Body of pancreas (tissue), 4 donors: ENCODE results near the gene DIS3L2. TPM values are rescaled to one million over a fixed set of nuclear protein-coding genes. Genes with fewer than 3 reads are reported as not detected.

Experiments used
- ATAC-seq: fragments of 150-250 bp; one replicate; pipeline ENCODE4 v1.9.1; 2016
- DNase-seq, 4 donors: peaks; one replicate each; pipeline ENCODE4 v3.0.0-alpha.2; 2019
- H3K27ac ChIP-seq, 4 donors: fragments of 200-600 bp; sonication (generic); 1 replicate in 3 of 4; 2 replicates in 1 of 4; pipeline versions ENCODE4 v1.5.1 to v1.6.1; 2016 to 2019; ENCODE audit warnings: mild to moderate bottlenecking in 1 of 4, mixed read lengths in 1 of 4, moderate library complexity in 1 of 4
- H3K27me3 ChIP-seq, 2 donors: fragments of 200-600 bp; sonication (generic); one replicate each; pipeline ENCODE4 v1.6.0; 2016; ENCODE audit warnings: mild to moderate bottlenecking in 1 of 2
- H3K36me3 ChIP-seq, 2 donors: fragments of 200-600 bp; sonication (generic); replicated peaks in 1 of 2; 2 replicates each; pipeline ENCODE4 v1.5.1; 2016; ENCODE audit warnings: low read depth in 2 of 2; ENCODE audit not compliant: insufficient read depth in 1 of 2
- H3K4me1 ChIP-seq: fragments of 200-600 bp; sonication (generic); one replicate; pipeline ENCODE4 v1.6.0; 2016
- H3K4me3 ChIP-seq, 2 donors: fragments of 200-600 bp; sonication (generic); 1 replicate in 1 of 2; 2 replicates in 1 of 2; pipeline ENCODE4 v1.5.1; 2016 to 2019
- H3K9me3 ChIP-seq, 3 donors: fragments of 200-600 bp; sonication (generic); 1 replicate in 2 of 3; 2 replicates in 1 of 3; pipeline ENCODE4 v1.5.1; 2016
- POLR2A ChIP-seq, 3 donors: fragments of 450-650 bp; IDR thresholded peaks; one replicate each; pipeline ENCODE4 v1.6.1; 2016; ENCODE audit warnings: antibody characterized with exemption in 3 of 3, mild to moderate bottlenecking in 2 of 3
- WGBS, 2 donors: methylation state at CpG; one replicate each; pipeline ENCODE4 v1.1.5; 2017; 5-methylcytosine and 5-hydroxymethylcytosine counted together
- intact Hi-C: fragments of 100-400 bp; cut with DNase I; formaldehyde crosslinking; loops from one replicate; pipeline ENCODE4 v1.15.1; 2023
- total RNA-seq, 2 donors: library from RNA; depleted of rRNA; stranded (reverse); fragments of >200 nt; gene quantifications; one replicate each; pipeline ENCODE4 v1.1.0, GENCODE V29; 2016
- TF ChIP-seq, protein P1 (sequence below), 7 experiments: fragments of 450-650 bp in 4 of 7; fragments of 200-600 bp in 3 of 7; sonication (generic) in 3 of 7; IDR thresholded peaks; one replicate each; pipeline ENCODE4 v1.5.1; 2016 to 2019; ENCODE audit warnings: antibody characterized with exemption in 7 of 7

DIS3L2 gene
- total RNA-seq, 2 donors from 2014 or later: 27.8 to 113 TPM

DNA sequence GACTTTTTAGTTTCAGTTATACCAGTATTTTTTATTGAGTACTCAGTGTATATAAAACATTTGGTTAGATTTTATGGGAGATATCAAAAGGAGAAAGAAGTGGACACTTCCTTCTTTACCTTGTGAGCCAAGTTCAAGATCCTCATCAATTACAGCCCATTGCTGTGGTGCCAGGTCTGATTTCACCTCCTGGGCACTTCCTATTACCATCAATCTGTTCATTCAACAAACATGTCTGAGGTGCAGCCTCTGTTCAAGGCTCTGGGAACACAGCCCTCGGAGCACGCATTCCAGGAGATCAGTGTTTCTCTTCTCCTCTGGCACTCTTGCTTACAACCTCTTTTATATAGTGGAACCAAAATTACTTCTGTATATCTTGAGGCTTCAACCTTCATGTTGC is 245.7 kb downstream of the DIS3L2 start:
- no peak overlapping the region for H3K27ac ChIP-seq
- H3K9me3 ChIP-seq: no peaks in the 10 kb centered on the region
- no peak overlapping the region for H3K4me3 ChIP-seq
- WGBS, 2 donors: 50 to 61% methylated on average over 2 of the region's 2 CpGs
- intact Hi-C loops: no loop called here
- H3K36me3 ChIP-seq: peaks cover 0 to 3% of the 10 kb centered on the region in 2 donors
- DNase-seq (peak in 1 of 4 donors; percentile 7), ATAC-seq (peak; percentile 68)
- H3K27me3 ChIP-seq: no peaks in the 10 kb centered on the region
- no peaks in the 10 kb centered on the region for H3K4me1 ChIP-seq
- no peak for TF ChIP-seq POLR2A (IDR thresholded peaks at IDR 0.05)
- TF ChIP-seq, protein P1, sequence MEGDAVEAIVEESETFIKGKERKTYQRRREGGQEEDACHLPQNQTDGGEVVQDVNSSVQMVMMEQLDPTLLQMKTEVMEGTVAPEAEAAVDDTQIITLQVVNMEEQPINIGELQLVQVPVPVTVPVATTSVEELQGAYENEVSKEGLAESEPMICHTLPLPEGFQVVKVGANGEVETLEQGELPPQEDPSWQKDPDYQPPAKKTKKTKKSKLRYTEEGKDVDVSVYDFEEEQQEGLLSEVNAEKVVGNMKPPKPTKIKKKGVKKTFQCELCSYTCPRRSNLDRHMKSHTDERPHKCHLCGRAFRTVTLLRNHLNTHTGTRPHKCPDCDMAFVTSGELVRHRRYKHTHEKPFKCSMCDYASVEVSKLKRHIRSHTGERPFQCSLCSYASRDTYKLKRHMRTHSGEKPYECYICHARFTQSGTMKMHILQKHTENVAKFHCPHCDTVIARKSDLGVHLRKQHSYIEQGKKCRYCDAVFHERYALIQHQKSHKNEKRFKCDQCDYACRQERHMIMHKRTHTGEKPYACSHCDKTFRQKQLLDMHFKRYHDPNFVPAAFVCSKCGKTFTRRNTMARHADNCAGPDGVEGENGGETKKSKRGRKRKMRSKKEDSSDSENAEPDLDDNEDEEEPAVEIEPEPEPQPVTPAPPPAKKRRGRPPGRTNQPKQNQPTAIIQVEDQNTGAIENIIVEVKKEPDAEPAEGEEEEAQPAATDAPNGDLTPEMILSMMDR (IDR thresholded peaks at IDR 0.05): no peak

DNA sequence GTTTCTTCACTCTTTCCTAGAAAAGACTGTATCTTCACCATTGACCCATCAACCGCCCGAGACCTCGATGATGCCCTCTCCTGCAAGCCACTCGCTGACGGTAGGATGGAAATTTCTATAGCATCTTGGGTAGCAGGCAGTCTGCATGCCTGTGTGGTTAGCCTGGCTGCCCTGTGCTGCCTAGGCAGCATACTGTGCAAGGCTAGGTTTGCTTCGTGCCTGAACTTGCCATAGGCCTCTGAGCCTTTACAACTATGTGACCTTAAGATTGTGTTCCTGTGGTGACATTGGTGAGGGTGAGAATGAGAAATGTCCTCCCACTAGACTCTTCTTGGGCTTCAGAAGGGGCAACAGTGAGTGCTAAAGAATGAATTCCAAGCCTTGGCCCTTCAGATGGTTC is 248.8 kb downstream of the DIS3L2 start:
- Histone ChIP-seq H3K4me3 (no peak overlapping the region), H3K36me3 (peaks cover 0 to 3% of the 10 kb centered on the region in 2 donors), H3K9me3 (no peaks in the 10 kb centered on the region), H3K27ac (no peak overlapping the region), H3K4me1 (no peaks in the 10 kb centered on the region), H3K27me3 (no peaks in the 10 kb centered on the region)
- TF ChIP-seq, protein P1 (IDR thresholded peaks at IDR 0.05): no peak
- no peak for TF ChIP-seq POLR2A (IDR thresholded peaks at IDR 0.05)
- intact Hi-C loops: no loop called here
- WGBS, 2 donors: 99% methylated on average over 6 of the region's 6 CpGs
- no peak for DNase-seq
- ATAC-seq: no peak

- Histone ChIP-seq H3K9me3 (no peaks in the 10 kb centered on the region), H3K27me3 (no peaks in the 10 kb centered on the region), H3K27ac (no peak overlapping the region), H3K4me3 (no peak overlapping the region), H3K36me3 (peaks cover 0 to 3% of the 10 kb centered on the region in 2 donors), H3K4me1 (no peaks in the 10 kb centered on the region)
- DNase-seq: no peak
- TF ChIP-seq, protein P1 (IDR thresholded peaks at IDR 0.05): no peak
- no peak for TF ChIP-seq POLR2A (IDR thresholded peaks at IDR 0.05)
- no peak for ATAC-seq
- WGBS, 2 donors: 77 to 82% methylated on average over 8 of the region's 8 CpGs
- intact Hi-C loops: no loop called here
Measured at GRCh38 chr2:232211743-232212686, 250.5 kb downstream of the DIS3L2 start.

- WGBS, 2 donors: 65 to 79% methylated on average over 2 of the region's 2 CpGs
- Histone ChIP-seq H3K27ac (no peak overlapping the region), H3K4me3 (no peak overlapping the region), H3K9me3 (no peaks in the 10 kb centered on the region), H3K4me1 (no peaks in the 10 kb centered on the region), H3K27me3 (no peaks in the 10 kb centered on the region), H3K36me3 (peaks cover 0 to 3% of the 10 kb centered on the region in 2 donors)
- DNase-seq: no peak
- ATAC-seq: no peak
- TF ChIP-seq, protein P1 (IDR thresholded peaks at IDR 0.05): no peak
- no peak for TF ChIP-seq POLR2A (IDR thresholded peaks at IDR 0.05)
- intact Hi-C loops: no loop called here
Measured at GRCh38 chr2:232213176-232213575, 251.7 kb downstream of the DIS3L2 start.
